WTC11 (cell line): ENCODE results near the gene FANCC. TPM values are rescaled to one million over a fixed set of nuclear protein-coding genes. Genes with fewer than 3 reads are reported as not detected.

Source experiments
- ATAC-seq: fragments of 200-7000 bp; cut with Tn5 transposase; 2 replicates; pipeline ENCODE4 v1.10.0; 2021; ENCODE audit warnings: mild to moderate bottlenecking, moderate library complexity
- CTCF ChIA-PET: fragments of 300-600 bp; sonication (Branson Sonifier 250); formaldehyde crosslinking; loops from one replicate; lab custom pipeline; 2021; ENCODE audit warnings: antibody characterized with exemption; lab: Charles Lee
- POLR2A ChIA-PET: fragments of 350-600 bp; sonication (Branson Sonifier 250); formaldehyde crosslinking; loops from one replicate; lab custom pipeline; 2021; ENCODE audit warnings: antibody characterized with exemption; lab: Charles Lee
- DNase-seq: peaks from one replicate; pipeline ENCODE4 v3.0.0; 2021; ENCODE audit warnings: low spot score
- H3K27ac Mint-ChIP-seq: 2 replicates; pipeline ENCODE4 v1.8.0; 2021; ENCODE audit warnings: mixed read lengths
- H3K27me3 Mint-ChIP-seq: 2 replicates; pipeline ENCODE4 v1.8.0; 2021; ENCODE audit warnings: low read depth, mild to moderate bottlenecking, moderate library complexity, mixed read lengths
- H3K36me3 Mint-ChIP-seq: 2 replicates; pipeline ENCODE4 v1.8.0; 2021; ENCODE audit warnings: mixed read lengths
- H3K4me1 Mint-ChIP-seq: 2 replicates; pipeline ENCODE4 v1.8.0; 2022; ENCODE audit warnings: mixed read lengths
- H3K4me3 Mint-ChIP-seq: 2 replicates; pipeline ENCODE4 v1.8.0; 2021; ENCODE audit warnings: mild to moderate bottlenecking, moderate library complexity, mixed read lengths
- H3K9me3 Mint-ChIP-seq: 2 replicates; pipeline ENCODE4 v1.8.0; 2021; ENCODE audit warnings: mixed read lengths
- CREB1 ChIP-seq: sonication (generic); formaldehyde crosslinking; IDR thresholded peaks from 2 replicates; pipeline ENCODE4 v1.8.0; 2023; ENCODE audit warnings: mild to moderate bottlenecking, missing genetic modification reagents
- CREM ChIP-seq: sonication (generic); formaldehyde crosslinking; IDR thresholded peaks from 2 replicates; pipeline ENCODE4 v1.8.1; 2022; ENCODE audit warnings: mild to moderate bottlenecking, missing genetic modification reagents, moderate library complexity
- E2F4 ChIP-seq: sonication (generic); formaldehyde crosslinking; IDR thresholded peaks from 2 replicates; pipeline ENCODE4 v1.8.1; 2022; ENCODE audit warnings: low read depth, mild to moderate bottlenecking, moderate library complexity, missing genetic modification reagents, borderline replicate concordance
- ELF4 ChIP-seq: sonication (generic); formaldehyde crosslinking; IDR thresholded peaks from 2 replicates; pipeline ENCODE4 v1.8.1; 2022; ENCODE audit warnings: low read depth, mild to moderate bottlenecking, moderate library complexity, missing genetic modification reagents
- FOXP1 ChIP-seq: sonication (generic); formaldehyde crosslinking; IDR thresholded peaks from 2 replicates; pipeline ENCODE4 v1.8.0; 2022; ENCODE audit warnings: missing genetic modification reagents, mild to moderate bottlenecking, moderate library complexity, borderline replicate concordance
- GRHL2 ChIP-seq: fragments of 250-450 bp; sonication (Bioruptor Pico); IDR thresholded peaks from 2 replicates; pipeline ENCODE4 v1.8.0; 2022; ENCODE audit warnings: mild to moderate bottlenecking, moderate library complexity; ENCODE audit not compliant: insufficient replicate concordance, severe bottlenecking
- HMGXB4 ChIP-seq: sonication (generic); formaldehyde crosslinking; IDR thresholded peaks from 2 replicates; pipeline ENCODE4 v1.8.1; 2023; ENCODE audit warnings: mild to moderate bottlenecking, moderate library complexity, missing genetic modification reagents
- IRF2 ChIP-seq: sonication (generic); formaldehyde crosslinking; IDR thresholded peaks from 2 replicates; pipeline ENCODE4 v1.8.0; 2022; ENCODE audit warnings: low read depth, missing genetic modification reagents, borderline replicate concordance
- KAT7 ChIP-seq: sonication (generic); formaldehyde crosslinking; IDR thresholded peaks from 2 replicates; pipeline ENCODE4 v1.8.1; 2023; ENCODE audit warnings: missing genetic modification reagents, mild to moderate bottlenecking, borderline replicate concordance
- MXD4 ChIP-seq: fragments of 250-450 bp; sonication (Bioruptor Pico); IDR thresholded peaks from 2 replicates; pipeline ENCODE4 v1.8.0; 2021; ENCODE audit warnings: mild to moderate bottlenecking, moderate library complexity, borderline replicate concordance
- MYBL2 ChIP-seq: sonication (generic); formaldehyde crosslinking; IDR thresholded peaks from 2 replicates; pipeline ENCODE4 v1.8.1; 2023; ENCODE audit warnings: mild to moderate bottlenecking, moderate library complexity, missing genetic modification reagents
- SP1 ChIP-seq: sonication (generic); formaldehyde crosslinking; conservative IDR thresholded peaks from 2 replicates; pipeline ENCODE4 v1.8.1; 2022; ENCODE audit warnings: missing genetic modification reagents
- ZNF512 ChIP-seq: sonication (generic); formaldehyde crosslinking; IDR thresholded peaks from 2 replicates; pipeline ENCODE4 v1.8.1; 2022; ENCODE audit warnings: missing genetic modification reagents, borderline replicate concordance
- ZNF671 ChIP-seq: fragments of 250-450 bp; sonication (Bioruptor Pico); IDR thresholded peaks from 2 replicates; pipeline ENCODE4 v1.8.0; 2021; ENCODE audit warnings: mild to moderate bottlenecking
- total RNA-seq: library from RNA; stranded (reverse); gene quantifications from 3 replicates; pipeline ENCODE4 v1.2.3, GENCODE V29; 2021
- TF ChIP-seq, protein P1 (sequence below): sonication (generic); formaldehyde crosslinking; IDR thresholded peaks from 2 replicates; pipeline ENCODE4 v1.8.0; 2022; ENCODE audit warnings: mild to moderate bottlenecking, missing genetic modification reagents
- TF ChIP-seq, protein P2 (sequence below): sonication (generic); formaldehyde crosslinking; IDR thresholded peaks from 2 replicates; pipeline ENCODE4 v1.8.0; 2022; ENCODE audit warnings: mild to moderate bottlenecking, missing genetic modification reagents
- TF ChIP-seq, protein P3 (sequence below): sonication (generic); formaldehyde crosslinking; IDR thresholded peaks from 2 replicates; pipeline ENCODE4 v1.8.0; 2022; ENCODE audit warnings: mild to moderate bottlenecking, missing genetic modification reagents
- TF ChIP-seq, protein P4 (sequence below): sonication (generic); formaldehyde crosslinking; IDR thresholded peaks from 2 replicates; pipeline ENCODE4 v1.8.1; 2022; ENCODE audit warnings: mild to moderate bottlenecking, missing genetic modification reagents, moderate library complexity, borderline replicate concordance
- TF ChIP-seq, protein P5 (sequence below): sonication (generic); formaldehyde crosslinking; IDR thresholded peaks from 2 replicates; pipeline ENCODE4 v1.8.1; 2023; ENCODE audit warnings: mild to moderate bottlenecking, missing genetic modification reagents

FANCC gene
- total RNA-seq, 1 experiment from 2014 or later = 10.9 TPM

- H3K36me3 Mint-ChIP-seq = no peaks in the 10 kb centered on the region
- POLR2A ChIA-PET = no interaction called here
- H3K9me3 Mint-ChIP-seq = no peaks in the 10 kb centered on the region
- H3K4me1 Mint-ChIP-seq = no peaks in the 10 kb centered on the region
- no peak overlapping the region for H3K27ac Mint-ChIP-seq
- CTCF ChIA-PET = interaction anchor here (1.5 to 3.5 kb wide), 3 partner anchors 13 to 387 kb away, joined by 5 to 33 read pairs (median 6); no protein-coding TSS in a partner anchor
- peaks cover 47% of the 10 kb centered on the region for H3K27me3 Mint-ChIP-seq
- ATAC-seq (peak; percentile 79), DNase-seq (peak; percentile 67)
- peak overlapping the region; percentile 81 for H3K4me3 Mint-ChIP-seq
- TF ChIP-seq SP1 (0 out of 2 replicates have a peak, but pooled peaks have one; percentile 34), IRF2 (CRISPR knock-in tag) (no peak), ZNF512 (CRISPR knock-in tag) (no peak), MXD4 (CRISPR knock-in tag) (no peak), HMGXB4 (CRISPR knock-in tag) (peak; percentile 83), MYBL2 (CRISPR knock-in tag) (peak; percentile 67; the same call in 1 of the 2 replicates), ZNF671 (CRISPR knock-in tag) (no peak), CREB1 (CRISPR knock-in tag) (no peak), FOXP1 (CRISPR knock-in tag) (peak; percentile 58; the same call in 1 of the 2 replicates), KAT7 (CRISPR knock-in tag) (no peak)
- TF ChIP-seq, protein P1, sequence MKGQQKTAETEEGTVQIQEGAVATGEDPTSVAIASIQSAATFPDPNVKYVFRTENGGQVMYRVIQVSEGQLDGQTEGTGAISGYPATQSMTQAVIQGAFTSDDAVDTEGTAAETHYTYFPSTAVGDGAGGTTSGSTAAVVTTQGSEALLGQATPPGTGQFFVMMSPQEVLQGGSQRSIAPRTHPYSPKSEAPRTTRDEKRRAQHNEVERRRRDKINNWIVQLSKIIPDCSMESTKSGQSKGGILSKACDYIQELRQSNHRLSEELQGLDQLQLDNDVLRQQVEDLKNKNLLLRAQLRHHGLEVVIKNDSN = peak; percentile 14
- TF ChIP-seq, protein P2, sequence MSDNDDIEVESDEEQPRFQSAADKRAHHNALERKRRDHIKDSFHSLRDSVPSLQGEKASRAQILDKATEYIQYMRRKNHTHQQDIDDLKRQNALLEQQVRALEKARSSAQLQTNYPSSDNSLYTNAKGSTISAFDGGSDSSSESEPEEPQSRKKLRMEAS (CRISPR knock-in tag) = peak; percentile 65; the same call in 1 of the 2 replicates
- TF ChIP-seq, protein P3, sequence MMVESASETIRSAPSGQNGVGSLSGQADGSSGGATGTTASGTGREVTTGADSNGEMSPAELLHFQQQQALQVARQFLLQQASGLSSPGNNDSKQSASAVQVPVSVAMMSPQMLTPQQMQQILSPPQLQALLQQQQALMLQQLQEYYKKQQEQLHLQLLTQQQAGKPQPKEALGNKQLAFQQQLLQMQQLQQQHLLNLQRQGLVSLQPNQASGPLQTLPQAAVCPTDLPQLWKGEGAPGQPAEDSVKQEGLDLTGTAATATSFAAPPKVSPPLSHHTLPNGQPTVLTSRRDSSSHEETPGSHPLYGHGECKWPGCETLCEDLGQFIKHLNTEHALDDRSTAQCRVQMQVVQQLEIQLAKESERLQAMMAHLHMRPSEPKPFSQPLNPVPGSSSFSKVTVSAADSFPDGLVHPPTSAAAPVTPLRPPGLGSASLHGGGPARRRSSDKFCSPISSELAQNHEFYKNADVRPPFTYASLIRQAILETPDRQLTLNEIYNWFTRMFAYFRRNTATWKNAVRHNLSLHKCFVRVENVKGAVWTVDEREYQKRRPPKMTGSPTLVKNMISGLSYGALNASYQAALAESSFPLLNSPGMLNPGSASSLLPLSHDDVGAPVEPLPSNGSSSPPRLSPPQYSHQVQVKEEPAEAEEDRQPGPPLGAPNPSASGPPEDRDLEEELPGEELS (CRISPR knock-in tag) = peak; percentile 19; the same call in 1 of the 2 replicates
Measured at GRCh38 chr9:95349091-95350038, 31.9 kb upstream of the FANCC start.

GRCh38 chr9:95346021-95346420 lies 28.5 kb upstream of the FANCC start:
- peaks cover 42% of the 10 kb centered on the region for H3K27me3 Mint-ChIP-seq
- no peaks in the 10 kb centered on the region for H3K36me3 Mint-ChIP-seq
- TF ChIP-seq, protein P4, sequence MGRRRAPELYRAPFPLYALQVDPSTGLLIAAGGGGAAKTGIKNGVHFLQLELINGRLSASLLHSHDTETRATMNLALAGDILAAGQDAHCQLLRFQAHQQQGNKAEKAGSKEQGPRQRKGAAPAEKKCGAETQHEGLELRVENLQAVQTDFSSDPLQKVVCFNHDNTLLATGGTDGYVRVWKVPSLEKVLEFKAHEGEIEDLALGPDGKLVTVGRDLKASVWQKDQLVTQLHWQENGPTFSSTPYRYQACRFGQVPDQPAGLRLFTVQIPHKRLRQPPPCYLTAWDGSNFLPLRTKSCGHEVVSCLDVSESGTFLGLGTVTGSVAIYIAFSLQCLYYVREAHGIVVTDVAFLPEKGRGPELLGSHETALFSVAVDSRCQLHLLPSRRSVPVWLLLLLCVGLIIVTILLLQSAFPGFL = no peak
- TF ChIP-seq E2F4 (CRISPR knock-in tag) = no peak
- TF ChIP-seq, protein P2 (CRISPR knock-in tag) = no peak
- no peak for TF ChIP-seq ELF4 (CRISPR knock-in tag)
- TF ChIP-seq GRHL2 (CRISPR knock-in tag) = no peak
- TF ChIP-seq, protein P5, sequence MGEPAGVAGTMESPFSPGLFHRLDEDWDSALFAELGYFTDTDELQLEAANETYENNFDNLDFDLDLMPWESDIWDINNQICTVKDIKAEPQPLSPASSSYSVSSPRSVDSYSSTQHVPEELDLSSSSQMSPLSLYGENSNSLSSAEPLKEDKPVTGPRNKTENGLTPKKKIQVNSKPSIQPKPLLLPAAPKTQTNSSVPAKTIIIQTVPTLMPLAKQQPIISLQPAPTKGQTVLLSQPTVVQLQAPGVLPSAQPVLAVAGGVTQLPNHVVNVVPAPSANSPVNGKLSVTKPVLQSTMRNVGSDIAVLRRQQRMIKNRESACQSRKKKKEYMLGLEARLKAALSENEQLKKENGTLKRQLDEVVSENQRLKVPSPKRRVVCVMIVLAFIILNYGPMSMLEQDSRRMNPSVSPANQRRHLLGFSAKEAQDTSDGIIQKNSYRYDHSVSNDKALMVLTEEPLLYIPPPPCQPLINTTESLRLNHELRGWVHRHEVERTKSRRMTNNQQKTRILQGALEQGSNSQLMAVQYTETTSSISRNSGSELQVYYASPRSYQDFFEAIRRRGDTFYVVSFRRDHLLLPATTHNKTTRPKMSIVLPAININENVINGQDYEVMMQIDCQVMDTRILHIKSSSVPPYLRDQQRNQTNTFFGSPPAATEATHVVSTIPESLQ (CRISPR knock-in tag) = no peak
- no peak for TF ChIP-seq CREM (CRISPR knock-in tag)

More at GRCh38 chr9:95346021-95346420, 28.5 kb upstream of the FANCC start:
- no peaks in the 10 kb centered on the region for H3K4me1 Mint-ChIP-seq
- DNase-seq (no peak), ATAC-seq (no peak)
- ChIA-PET POLR2A (no interaction called here), CTCF (interaction anchor here (0.6 to 1.9 kb wide), 2 partner anchors 10 to 85 kb away, joined by 3 to 14 read pairs; no protein-coding TSS in a partner anchor)
- no peak overlapping the region for H3K4me3 Mint-ChIP-seq
- no peaks in the 10 kb centered on the region for H3K9me3 Mint-ChIP-seq
- no peak overlapping the region for H3K27ac Mint-ChIP-seq
